GM18526 (cell line): ENCODE measurements around the gene SIDT2.

Experiments used
- POLR2A ChIP-seq: IDR thresholded peaks from 3 replicates; pipeline ENCODE4 v1.6.1; 2011; ENCODE audit not compliant: insufficient read length; ENCODE audit errors: extremely low read depth

Gene SIDT2

GRCh38 chr11:117199053-117199915 is 20.7 kb downstream of the SIDT2 start, which contains the start of gene TAGLN:
TSS of gene TAGLN (plus strand) at chr11:117199370. CDS start at chr11:117203014, 3,644 bp downstream.
- no peak for TF ChIP-seq POLR2A

DNA sequence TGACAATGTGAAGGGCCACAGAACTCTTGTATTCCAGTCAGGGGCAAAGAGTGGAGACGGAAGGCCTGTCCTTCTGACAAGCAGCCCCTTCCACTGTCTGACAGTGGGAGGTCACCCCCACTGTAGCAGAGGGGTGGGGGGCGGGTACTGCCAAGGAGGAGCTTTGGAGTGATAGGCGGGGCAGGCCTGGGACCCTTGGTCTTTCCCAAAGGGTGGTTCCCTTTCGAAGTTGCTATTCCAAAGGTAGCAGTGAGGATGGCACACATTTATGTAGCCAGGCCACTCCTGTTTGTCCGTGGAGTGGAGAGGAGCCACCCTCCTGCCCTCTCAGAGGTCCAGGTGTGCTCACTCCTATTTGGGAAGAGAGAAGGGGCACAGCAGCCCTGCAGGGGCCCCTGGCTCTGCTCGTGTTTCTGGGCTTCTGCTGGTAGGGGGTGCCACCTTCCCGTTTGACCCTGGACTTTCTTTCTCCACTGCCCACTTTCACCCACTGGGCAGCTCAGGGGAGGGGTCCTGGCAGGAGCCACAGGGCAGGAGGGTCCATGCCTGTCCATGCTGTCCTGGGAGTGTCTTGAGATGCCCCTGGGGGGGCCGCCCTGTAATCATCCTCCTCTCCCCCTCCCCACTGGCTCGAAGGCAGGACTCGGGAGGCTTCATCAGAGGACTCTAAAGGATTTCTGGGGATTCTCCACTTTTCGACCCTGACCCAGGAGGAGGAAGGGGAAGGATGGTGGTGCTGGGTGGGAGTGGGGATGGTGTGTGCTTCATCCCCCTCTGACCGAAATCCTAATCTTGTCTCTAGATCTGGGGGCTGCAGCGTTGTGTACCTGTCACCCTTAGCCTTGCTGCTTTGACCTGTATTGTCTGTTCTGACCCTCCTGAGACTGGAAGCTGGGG is 21.6 kb downstream of the SIDT2 start:
- TF ChIP-seq POLR2A, result no peak

GRCh38 chr11:117200813-117201657 is 22.5 kb downstream of the SIDT2 start:
- no peak for TF ChIP-seq POLR2A

- TF ChIP-seq POLR2A, result no peak
These were observed 23.2 kb downstream of the SIDT2 start for GRCh38 chr11:117201658-117202305.

- TF ChIP-seq POLR2A, result no peak
These were observed 24.0 kb downstream of the SIDT2 start for GRCh38 chr11:117202386-117203068.

GRCh38 chr11:117203069-117203407 is 24.5 kb downstream of the SIDT2 start:
- no peak for TF ChIP-seq POLR2A

DNA sequence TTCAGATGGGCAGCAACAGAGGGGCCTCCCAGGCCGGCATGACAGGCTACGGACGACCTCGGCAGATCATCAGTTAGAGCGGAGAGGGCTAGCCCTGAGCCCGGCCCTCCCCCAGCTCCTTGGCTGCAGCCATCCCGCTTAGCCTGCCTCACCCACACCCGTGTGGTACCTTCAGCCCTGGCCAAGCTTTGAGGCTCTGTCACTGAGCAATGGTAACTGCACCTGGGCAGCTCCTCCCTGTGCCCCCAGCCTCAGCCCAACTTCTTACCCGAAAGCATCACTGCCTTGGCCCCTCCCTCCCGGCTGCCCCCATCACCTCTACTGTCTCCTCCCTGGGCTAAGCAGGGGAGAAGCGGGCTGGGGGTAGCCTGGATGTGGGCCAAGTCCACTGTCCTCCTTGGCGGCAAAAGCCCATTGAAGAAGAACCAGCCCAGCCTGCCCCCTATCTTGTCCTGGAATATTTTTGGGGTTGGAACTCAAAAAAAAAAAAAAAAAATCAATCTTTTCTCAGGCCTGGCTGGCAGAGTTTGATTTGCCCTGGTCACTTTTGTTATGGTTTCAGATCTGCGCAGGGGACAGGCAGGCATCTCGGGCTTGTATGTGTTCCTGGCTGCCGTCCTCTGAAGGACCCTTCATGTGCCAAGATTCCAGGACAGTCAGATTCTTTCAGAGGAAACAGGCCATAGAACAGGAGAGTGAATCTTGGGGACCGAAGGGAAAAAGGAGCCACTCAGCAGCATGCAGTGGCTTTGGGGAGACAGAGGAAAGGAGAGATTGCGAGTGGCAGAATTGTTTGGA is 25.9 kb downstream of the SIDT2 start:
- no peak for TF ChIP-seq POLR2A

DNA sequence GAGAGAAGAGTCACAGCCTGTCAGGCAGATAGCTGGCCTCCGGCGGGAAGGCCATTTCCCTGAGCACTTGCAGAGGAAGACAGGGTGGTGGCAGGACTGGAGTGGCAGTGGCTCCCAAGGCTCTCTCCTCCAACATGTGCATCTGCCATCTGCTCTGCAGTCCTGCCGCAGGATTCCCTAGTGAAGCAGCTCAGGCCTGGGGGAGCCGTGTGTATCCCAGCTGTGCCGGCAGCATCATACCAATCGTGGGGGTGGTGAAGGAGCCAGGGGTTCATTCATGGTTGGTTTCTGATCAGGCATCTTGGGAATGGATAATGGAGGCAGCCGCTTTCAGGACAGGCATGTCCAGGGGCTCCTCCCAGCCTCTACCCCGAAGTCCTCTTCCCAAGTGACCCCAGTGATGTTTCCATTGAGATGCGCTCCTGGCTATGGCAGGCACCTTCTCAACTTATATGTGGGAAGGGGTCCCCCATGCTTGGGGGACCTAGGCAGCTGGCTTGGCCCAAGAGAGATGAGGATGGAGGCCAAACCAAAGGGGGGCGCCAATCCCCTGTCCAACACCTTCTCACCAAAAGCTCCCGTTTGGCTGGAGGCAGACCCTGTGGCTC is 26.8 kb downstream of the SIDT2 start:
- no peak for TF ChIP-seq POLR2A

DNA sequence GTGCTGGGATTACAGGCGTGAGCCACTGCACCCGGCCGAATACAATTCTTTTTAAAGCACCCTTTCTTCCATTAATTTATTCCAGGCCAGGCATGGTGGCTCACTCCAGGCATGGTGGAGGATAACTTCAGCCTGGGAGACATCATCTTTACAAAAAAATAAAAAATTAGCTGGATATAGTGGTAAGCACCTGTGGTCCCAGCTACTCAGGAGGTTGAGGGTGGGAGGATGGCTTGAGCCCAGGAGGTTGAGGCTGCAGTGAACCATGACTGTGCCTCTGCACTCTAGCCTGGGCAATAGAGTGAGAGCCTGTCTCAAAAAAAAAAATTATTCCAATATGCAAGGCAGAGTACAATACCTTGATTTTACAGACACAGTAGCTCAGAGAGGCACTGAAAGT is 32.1 kb downstream of the SIDT2 start:
- no peak for TF ChIP-seq POLR2A

DNA sequence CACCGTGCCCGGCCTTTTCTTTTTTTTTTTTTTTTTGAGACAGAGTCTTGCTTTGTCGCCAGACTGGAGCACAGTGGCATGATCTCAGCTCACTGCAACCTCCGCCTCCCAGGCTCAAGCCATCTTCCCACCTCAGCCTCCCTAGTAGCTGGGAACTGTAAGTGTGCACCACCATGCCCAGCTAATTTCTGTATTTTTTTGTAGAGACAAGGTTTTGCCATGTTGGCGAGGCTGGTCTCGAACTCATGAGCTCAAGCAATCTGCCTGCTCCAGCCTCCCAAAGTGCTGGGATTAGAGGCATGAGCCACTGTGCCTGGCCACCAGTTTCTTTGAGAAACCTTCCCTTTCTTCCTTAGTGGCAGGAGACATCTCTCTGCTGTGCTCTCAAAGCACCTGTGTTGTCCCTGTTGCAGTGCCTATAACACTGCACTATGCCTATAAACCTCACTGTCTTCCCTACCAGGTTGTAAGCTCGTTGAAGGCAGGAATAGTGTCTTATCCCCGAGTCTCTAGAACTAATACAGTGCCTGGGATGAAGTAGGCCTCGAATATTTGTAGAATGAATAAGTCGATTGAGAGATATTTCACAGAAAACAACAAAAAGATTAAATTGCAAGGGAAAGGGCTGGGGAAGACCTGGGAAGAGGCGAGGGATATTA is 34.3 kb downstream of the SIDT2 start:
- TF ChIP-seq POLR2A, result no peak

- TF ChIP-seq POLR2A, result no peak
These were observed 36.0 kb downstream of the SIDT2 start for GRCh38 chr11:117214404-117215110.
